SK-N-SH treated with all-trans-retinoic acid at 6 μM for 48 hours (cell line): ENCODE measurements around the gene CTPS2.

Experiments used
- ATAC-seq: fragments of 200-7000 bp; cut with Tn5 transposase; 3 replicates; pipeline ENCODE4 v1.9.1; 2020; ENCODE audit warnings: mild to moderate bottlenecking, moderate library complexity
- ARNTL ChIP-seq: fragments of 450-650 bp; formaldehyde crosslinking; IDR thresholded peaks from 2 replicates; pipeline ENCODE4 v1.5.0; 2020; ENCODE audit warnings: low read depth, mild to moderate bottlenecking, moderate library complexity, borderline replicate concordance
- BACH2 ChIP-seq: fragments of 250-450 bp; sonication (Bioruptor Pico); IDR thresholded peaks from 2 replicates; pipeline ENCODE4 v1.9.0; 2021; ENCODE audit warnings: mild to moderate bottlenecking, borderline replicate concordance
- ESRRG ChIP-seq: fragments of 250-450 bp; sonication (Bioruptor Pico); IDR thresholded peaks from 2 replicates; pipeline ENCODE4 v1.6.1; 2021; ENCODE audit warnings: mild to moderate bottlenecking
- GLIS3 ChIP-seq: fragments of 250-450 bp; sonication (Bioruptor Pico); IDR thresholded peaks from 2 replicates; pipeline ENCODE4 v1.5.0; 2020; ENCODE audit warnings: mild to moderate bottlenecking, moderate library complexity
- ISL1 ChIP-seq: fragments of 250-450 bp; sonication (Bioruptor Pico); IDR thresholded peaks from 2 replicates; pipeline ENCODE4 v2.1.2; 2022; ENCODE audit warnings: mild to moderate bottlenecking, moderate library complexity
- OSR1 ChIP-seq: fragments of 250-450 bp; sonication (Bioruptor Pico); IDR thresholded peaks from 2 replicates; pipeline ENCODE4 v1.8.0; 2022; ENCODE audit warnings: moderate library complexity, mild to moderate bottlenecking, inconsistent platforms
- RARB ChIP-seq: fragments of 250-450 bp; sonication (Bioruptor Pico); IDR thresholded peaks from 2 replicates; pipeline ENCODE4 v1.8.0; 2021; ENCODE audit warnings: mild to moderate bottlenecking, moderate library complexity
- SNAI2 ChIP-seq: fragments of 250-450 bp; sonication (Bioruptor Pico); IDR thresholded peaks from 2 replicates; pipeline ENCODE4 v1.5.0; 2020; ENCODE audit warnings: mild to moderate bottlenecking, moderate library complexity
- TCF4 ChIP-seq: fragments of 250-450 bp; sonication (Bioruptor Pico); IDR thresholded peaks from 2 replicates; pipeline ENCODE4 v1.8.0; 2021; ENCODE audit warnings: mild to moderate bottlenecking, moderate library complexity, borderline replicate concordance
- TOX ChIP-seq: fragments of 250-450 bp; sonication (Bioruptor Pico); IDR thresholded peaks from 2 replicates; pipeline ENCODE4 v1.8.0; 2021; ENCODE audit warnings: mild to moderate bottlenecking, moderate library complexity, borderline replicate concordance
- ZC3H10 ChIP-seq: fragments of 250-450 bp; sonication (Bioruptor Pico); IDR thresholded peaks from 2 replicates; pipeline ENCODE4 v1.5.1; 2021; ENCODE audit warnings: mild to moderate bottlenecking, moderate library complexity
- ZFP3 ChIP-seq: fragments of 250-450 bp; sonication (Bioruptor Pico); IDR thresholded peaks from 2 replicates; pipeline ENCODE4 v1.5.0; 2020; ENCODE audit warnings: mild to moderate bottlenecking, moderate library complexity
- ZFP30 ChIP-seq: fragments of 450-650 bp; formaldehyde crosslinking; IDR thresholded peaks from 2 replicates; pipeline ENCODE4 v1.5.0; 2022; ENCODE audit warnings: mild to moderate bottlenecking, moderate library complexity
- ZNF565 ChIP-seq: fragments of 450-650 bp; formaldehyde crosslinking; conservative IDR thresholded peaks from 2 replicates; pipeline ENCODE4 v1.5.0; 2020; ENCODE audit warnings: low read depth, mild to moderate bottlenecking, moderate library complexity
- ZNF70 ChIP-seq: fragments of 450-650 bp; formaldehyde crosslinking; IDR thresholded peaks from 2 replicates; pipeline ENCODE4 v1.5.0; 2020; ENCODE audit warnings: mild to moderate bottlenecking, moderate library complexity
- ZNF8 ChIP-seq: fragments of 450-650 bp; formaldehyde crosslinking; IDR thresholded peaks from 2 replicates; pipeline ENCODE4 v1.5.0; 2020; ENCODE audit warnings: mild to moderate bottlenecking, moderate library complexity
- TF ChIP-seq, protein P1 (sequence below): fragments of 250-450 bp; sonication (Bioruptor Pico); IDR thresholded peaks from 2 replicates; pipeline ENCODE4 v1.8.0; 2021; ENCODE audit warnings: low read depth, mild to moderate bottlenecking, moderate library complexity, borderline replicate concordance
- TF ChIP-seq, protein P2 (sequence below): fragments of 250-450 bp; sonication (Bioruptor Pico); IDR thresholded peaks from 2 replicates; pipeline ENCODE4 v1.8.0; 2020; ENCODE audit warnings: mild to moderate bottlenecking, moderate library complexity, borderline replicate concordance
- TF ChIP-seq, protein P3 (sequence below): fragments of 250-450 bp; sonication (Bioruptor Pico); IDR thresholded peaks from 2 replicates; pipeline ENCODE4 v1.5.1; 2020; ENCODE audit warnings: low read depth, mild to moderate bottlenecking, moderate library complexity
- TF ChIP-seq, protein P4 (sequence below): fragments of 250-450 bp; sonication (Bioruptor Pico); IDR thresholded peaks from 2 replicates; pipeline ENCODE4 v1.5.1; 2021; ENCODE audit warnings: mild to moderate bottlenecking, moderate library complexity
- TF ChIP-seq, protein P5 (sequence below): fragments of 250-450 bp; sonication (Bioruptor Pico); IDR thresholded peaks from 2 replicates; pipeline ENCODE4 v1.5.0; 2020; ENCODE audit warnings: mild to moderate bottlenecking, moderate library complexity

CTPS2 gene

DNA sequence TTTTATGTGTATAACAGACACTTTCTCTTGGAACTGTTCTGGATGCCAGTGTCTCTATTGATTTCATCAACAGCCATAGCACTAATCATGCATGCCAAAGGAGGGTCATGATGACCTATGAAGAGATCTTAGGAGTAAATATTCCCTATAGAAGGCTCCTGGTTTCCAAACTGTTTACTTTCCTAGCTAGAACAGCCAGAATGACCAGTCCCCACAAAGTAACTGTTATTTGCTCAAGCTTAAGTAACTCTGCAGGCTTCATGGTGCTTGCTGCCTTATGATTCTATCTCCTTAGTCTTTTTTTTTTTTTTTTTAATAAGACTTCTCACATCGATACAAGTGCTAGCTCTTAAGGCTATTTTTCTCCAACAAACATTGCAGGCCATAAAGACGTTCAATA, 50.1 kb downstream of the CTPS2 start:
- no peak for TF ChIP-seq GLIS3
- no peak for TF ChIP-seq OSR1
- no peak for TF ChIP-seq RARB (CRISPR knock-in tag)
- TF ChIP-seq ZFP30 (CRISPR knock-in tag), result no peak
- TF ChIP-seq ESRRG, result no peak
- no peak for TF ChIP-seq TCF4 (CRISPR knock-in tag)
- TF ChIP-seq ZC3H10 (CRISPR knock-in tag), result no peak
- TF ChIP-seq BACH2 (CRISPR knock-in tag), result no peak
- no peak for TF ChIP-seq TOX
- TF ChIP-seq SNAI2 (CRISPR knock-in tag), result no peak
- TF ChIP-seq, protein P1, sequence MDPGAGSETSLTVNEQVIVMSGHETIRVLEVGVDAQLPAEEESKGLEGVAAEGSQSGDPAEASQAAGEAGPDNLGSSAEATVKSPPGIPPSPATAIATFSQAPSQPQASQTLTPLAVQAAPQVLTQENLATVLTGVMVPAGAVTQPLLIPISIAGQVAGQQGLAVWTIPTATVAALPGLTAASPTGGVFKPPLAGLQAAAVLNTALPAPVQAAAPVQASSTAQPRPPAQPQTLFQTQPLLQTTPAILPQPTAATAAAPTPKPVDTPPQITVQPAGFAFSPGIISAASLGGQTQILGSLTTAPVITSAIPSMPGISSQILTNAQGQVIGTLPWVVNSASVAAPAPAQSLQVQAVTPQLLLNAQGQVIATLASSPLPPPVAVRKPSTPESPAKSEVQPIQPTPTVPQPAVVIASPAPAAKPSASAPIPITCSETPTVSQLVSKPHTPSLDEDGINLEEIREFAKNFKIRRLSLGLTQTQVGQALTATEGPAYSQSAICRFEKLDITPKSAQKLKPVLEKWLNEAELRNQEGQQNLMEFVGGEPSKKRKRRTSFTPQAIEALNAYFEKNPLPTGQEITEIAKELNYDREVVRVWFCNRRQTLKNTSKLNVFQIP, result no peak
- TF ChIP-seq ISL1 (CRISPR knock-in tag), result no peak
- TF ChIP-seq, protein P2, sequence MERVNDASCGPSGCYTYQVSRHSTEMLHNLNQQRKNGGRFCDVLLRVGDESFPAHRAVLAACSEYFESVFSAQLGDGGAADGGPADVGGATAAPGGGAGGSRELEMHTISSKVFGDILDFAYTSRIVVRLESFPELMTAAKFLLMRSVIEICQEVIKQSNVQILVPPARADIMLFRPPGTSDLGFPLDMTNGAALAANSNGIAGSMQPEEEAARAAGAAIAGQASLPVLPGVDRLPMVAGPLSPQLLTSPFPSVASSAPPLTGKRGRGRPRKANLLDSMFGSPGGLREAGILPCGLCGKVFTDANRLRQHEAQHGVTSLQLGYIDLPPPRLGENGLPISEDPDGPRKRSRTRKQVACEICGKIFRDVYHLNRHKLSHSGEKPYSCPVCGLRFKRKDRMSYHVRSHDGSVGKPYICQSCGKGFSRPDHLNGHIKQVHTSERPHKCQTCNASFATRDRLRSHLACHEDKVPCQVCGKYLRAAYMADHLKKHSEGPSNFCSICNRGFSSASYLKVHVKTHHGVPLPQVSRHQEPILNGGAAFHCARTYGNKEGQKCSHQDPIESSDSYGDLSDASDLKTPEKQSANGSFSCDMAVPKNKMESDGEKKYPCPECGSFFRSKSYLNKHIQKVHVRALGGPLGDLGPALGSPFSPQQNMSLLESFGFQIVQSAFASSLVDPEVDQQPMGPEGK, result no peak
- TF ChIP-seq ZFP3 (CRISPR knock-in tag), result no peak
- TF ChIP-seq ZNF8, result no peak
- TF ChIP-seq, protein P3, sequence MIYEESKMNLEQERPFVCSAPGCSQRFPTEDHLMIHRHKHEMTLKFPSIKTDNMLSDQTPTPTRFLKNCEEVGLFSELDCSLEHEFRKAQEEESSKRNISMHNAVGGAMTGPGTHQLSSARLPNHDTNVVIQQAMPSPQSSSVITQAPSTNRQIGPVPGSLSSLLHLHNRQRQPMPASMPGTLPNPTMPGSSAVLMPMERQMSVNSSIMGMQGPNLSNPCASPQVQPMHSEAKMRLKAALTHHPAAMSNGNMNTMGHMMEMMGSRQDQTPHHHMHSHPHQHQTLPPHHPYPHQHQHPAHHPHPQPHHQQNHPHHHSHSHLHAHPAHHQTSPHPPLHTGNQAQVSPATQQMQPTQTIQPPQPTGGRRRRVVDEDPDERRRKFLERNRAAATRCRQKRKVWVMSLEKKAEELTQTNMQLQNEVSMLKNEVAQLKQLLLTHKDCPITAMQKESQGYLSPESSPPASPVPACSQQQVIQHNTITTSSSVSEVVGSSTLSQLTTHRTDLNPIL (CRISPR knock-in tag), result no peak
- no peak for TF ChIP-seq ARNTL
- TF ChIP-seq ZNF70 (CRISPR knock-in tag), result no peak
- no peak for ATAC-seq

DNA sequence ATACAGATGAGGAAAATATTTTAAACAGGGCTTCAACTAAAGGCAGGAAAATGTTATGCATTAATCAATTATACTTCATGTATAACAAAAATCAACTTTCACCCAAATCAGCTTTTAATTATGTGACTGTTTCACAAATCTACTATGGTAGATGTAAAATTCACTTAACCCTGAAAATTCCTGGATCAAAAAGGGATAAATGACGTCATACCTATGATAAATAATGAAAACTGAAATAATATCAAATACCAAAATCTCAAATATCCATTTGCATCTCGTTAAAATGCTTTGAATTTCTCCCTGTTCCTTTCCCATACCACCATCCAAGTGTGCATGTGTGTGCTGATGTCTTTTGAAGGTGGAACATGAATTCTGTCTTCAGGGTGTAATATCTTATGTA, 51.0 kb downstream of the CTPS2 start:
- TF ChIP-seq, protein P3 (CRISPR knock-in tag), result no peak
- TF ChIP-seq BACH2 (CRISPR knock-in tag) (no peak), ESRRG (no peak), TOX (no peak), ISL1 (CRISPR knock-in tag) (no peak)
- TF ChIP-seq, protein P4, sequence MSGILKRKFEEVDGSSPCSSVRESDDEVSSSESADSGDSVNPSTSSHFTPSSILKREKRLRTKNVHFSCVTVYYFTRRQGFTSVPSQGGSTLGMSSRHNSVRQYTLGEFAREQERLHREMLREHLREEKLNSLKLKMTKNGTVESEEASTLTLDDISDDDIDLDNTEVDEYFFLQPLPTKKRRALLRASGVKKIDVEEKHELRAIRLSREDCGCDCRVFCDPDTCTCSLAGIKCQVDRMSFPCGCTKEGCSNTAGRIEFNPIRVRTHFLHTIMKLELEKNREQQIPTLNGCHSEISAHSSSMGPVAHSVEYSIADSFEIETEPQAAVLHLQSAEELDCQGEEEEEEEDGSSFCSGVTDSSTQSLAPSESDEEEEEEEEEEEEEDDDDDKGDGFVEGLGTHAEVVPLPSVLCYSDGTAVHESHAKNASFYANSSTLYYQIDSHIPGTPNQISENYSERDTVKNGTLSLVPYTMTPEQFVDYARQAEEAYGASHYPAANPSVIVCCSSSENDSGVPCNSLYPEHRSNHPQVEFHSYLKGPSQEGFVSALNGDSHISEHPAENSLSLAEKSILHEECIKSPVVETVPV (CRISPR knock-in tag), result no peak
- TF ChIP-seq, protein P5, sequence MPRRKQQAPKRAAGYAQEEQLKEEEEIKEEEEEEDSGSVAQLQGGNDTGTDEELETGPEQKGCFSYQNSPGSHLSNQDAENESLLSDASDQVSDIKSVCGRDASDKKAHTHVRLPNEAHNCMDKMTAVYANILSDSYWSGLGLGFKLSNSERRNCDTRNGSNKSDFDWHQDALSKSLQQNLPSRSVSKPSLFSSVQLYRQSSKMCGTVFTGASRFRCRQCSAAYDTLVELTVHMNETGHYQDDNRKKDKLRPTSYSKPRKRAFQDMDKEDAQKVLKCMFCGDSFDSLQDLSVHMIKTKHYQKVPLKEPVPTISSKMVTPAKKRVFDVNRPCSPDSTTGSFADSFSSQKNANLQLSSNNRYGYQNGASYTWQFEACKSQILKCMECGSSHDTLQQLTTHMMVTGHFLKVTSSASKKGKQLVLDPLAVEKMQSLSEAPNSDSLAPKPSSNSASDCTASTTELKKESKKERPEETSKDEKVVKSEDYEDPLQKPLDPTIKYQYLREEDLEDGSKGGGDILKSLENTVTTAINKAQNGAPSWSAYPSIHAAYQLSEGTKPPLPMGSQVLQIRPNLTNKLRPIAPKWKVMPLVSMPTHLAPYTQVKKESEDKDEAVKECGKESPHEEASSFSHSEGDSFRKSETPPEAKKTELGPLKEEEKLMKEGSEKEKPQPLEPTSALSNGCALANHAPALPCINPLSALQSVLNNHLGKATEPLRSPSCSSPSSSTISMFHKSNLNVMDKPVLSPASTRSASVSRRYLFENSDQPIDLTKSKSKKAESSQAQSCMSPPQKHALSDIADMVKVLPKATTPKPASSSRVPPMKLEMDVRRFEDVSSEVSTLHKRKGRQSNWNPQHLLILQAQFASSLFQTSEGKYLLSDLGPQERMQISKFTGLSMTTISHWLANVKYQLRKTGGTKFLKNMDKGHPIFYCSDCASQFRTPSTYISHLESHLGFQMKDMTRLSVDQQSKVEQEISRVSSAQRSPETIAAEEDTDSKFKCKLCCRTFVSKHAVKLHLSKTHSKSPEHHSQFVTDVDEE (CRISPR knock-in tag), result no peak
- no peak for ATAC-seq

DNA sequence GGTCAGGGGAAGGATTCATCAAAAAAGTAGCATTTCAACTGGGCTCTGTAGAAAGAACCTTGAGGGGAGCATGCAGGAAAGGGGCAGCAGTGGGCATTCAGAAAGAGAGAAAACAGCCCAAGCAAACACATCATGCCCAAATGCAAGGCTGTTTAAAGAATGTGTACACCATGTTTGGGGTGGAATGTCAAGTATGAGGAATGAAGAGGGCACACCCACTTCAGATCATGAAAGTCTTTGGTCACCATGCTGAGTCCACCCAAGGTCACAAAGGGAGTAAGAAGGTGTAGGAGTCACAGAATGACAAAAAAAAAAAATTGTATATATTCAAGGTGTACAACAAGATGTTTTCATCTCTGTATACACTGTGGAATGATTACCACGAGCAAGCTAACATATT, 53.1 kb downstream of the CTPS2 start:
- ATAC-seq, result no peak
- TF ChIP-seq, protein P3 (CRISPR knock-in tag), result no peak
- TF ChIP-seq TCF4 (CRISPR knock-in tag), result no peak
- TF ChIP-seq ZNF565 (CRISPR knock-in tag), result no peak
- TF ChIP-seq ZNF8, result no peak
- TF ChIP-seq, protein P5 (CRISPR knock-in tag), result no peak
- TF ChIP-seq, all 23 proteins: peak for 0
